Stimulated activated CD8-positive, alpha-beta memory T cell treated with anti-CD3 and anti-CD28 coated beads, Interleukin-7, amount 100 ng/mL, for 1 hour (primary cell): ENCODE results near the gene LRRTM3.

Experiments
- DNase-seq, 2 donors: peaks; one replicate each; pipeline ENCODE4 v3.0.0-alpha.2; 2020; ENCODE audit warnings: low read depth in 2 of 2

LRRTM3 gene

DNA sequence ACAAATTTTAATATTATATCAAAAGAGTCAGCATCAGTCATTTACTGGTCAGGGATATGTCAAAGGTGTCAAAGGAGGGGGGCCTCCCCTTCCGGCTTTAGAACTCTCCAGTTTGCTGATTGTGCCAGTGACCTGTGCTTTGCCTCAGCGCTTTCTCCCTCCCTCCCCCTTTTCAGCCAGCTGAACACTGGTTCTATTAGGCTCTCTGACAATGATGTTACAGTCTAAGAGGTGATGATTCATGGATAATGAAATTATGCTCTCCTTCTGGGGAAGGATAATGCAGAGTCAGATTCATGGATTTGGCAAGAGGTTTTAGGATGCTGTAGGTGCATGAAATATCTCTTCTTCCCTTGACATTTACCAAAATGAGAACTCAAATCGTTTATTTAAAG, 6.1 kb downstream of the LRRTM3 start:
- DNase-seq, result no peak

DNA sequence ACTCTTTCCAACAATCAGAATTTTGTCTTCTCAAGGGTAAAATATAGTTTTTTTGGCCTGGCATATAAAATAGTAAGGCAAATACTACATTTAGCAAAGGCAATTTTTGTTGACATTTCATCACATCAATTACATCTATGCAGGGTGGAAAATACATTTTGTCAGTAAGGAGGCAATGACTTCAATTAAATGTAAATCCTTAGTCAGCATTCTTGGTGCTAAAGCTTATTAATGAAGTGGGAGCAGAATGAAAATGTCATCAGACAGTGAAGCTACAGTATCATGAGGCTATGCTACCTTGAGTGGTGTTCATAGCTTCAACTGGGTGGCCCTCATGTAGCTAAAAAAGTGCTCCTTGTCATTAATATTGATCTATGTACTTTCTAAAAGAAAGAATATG, 8.9 kb downstream of the LRRTM3 start:
- no peak for DNase-seq

DNA sequence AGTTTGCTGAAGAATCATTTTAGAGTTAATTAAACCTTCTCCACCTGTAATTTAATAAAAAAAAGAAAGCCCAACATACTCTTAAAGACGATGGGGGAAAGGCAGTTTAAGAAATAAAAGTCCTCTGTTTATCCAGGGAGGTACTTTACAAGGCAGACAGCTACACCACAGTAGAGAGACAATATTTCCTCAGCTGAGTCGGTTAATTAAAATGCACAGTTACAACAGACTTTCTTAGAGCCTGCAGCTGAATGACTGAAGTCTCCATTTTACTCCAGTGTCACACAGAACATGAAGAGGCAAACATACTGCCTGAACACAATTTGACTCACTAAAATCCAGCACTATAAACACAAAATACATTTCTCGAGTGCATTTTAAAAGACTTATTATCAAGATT, 15.1 kb downstream of the LRRTM3 start:
- DNase-seq, result no peak

DNA sequence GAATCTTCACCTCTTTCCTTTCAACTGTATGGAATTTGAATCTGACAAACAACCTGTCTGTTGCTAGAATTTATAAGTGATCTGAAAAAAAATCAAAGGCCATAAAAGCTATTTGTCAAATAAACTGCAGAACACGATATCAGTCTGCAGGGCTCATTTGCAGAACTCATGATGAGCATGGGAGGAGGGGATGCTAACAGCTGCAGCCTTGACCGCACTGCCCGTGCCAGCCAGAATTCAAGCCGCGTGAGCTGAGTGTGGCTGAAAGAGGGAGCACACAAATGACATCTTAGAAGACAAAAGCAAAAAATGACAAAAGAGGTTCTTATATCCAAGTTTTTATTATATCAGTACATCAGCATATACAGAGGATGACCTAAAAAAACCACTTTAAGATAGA, 15.7 kb downstream of the LRRTM3 start:
- no peak for DNase-seq

DNA sequence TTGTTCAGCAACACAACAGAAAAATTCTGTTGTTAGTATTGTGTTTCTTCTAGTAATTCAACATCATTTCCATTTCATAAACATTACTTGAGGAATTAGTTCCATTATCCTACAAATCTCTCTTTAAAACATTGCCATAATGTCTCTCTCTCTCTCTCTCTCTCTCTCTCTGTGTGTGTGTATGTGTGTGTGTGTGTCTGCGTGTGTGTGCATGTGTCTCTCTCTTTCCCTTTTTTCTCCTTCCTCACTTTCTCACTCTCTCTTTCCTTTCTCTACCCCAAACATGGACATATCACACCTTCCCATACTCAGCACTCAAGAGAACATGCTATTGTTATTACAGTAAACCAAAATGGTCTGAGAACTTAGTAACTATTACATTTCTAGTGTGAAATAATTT, 16.6 kb downstream of the LRRTM3 start:
- DNase-seq, result no peak

DNA sequence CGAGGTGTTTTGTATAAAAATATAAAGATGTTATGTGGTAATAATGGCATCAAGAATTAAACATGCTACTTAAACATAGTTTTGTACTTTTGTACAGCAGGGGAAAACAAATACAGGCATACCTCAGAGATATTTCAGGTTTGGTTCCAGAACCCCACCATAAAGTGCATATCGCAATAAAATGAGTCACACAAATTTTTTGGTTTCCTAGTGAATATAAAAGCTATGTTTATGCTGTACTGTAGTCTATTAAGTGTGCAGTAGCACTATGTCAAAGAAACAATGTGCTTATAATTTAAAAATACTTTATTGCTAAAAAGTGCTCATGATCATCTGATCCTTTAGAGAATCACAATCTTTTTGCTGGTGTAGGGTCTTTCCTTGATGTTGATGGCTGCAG, 17.8 kb downstream of the LRRTM3 start:
- no peak for DNase-seq

DNA sequence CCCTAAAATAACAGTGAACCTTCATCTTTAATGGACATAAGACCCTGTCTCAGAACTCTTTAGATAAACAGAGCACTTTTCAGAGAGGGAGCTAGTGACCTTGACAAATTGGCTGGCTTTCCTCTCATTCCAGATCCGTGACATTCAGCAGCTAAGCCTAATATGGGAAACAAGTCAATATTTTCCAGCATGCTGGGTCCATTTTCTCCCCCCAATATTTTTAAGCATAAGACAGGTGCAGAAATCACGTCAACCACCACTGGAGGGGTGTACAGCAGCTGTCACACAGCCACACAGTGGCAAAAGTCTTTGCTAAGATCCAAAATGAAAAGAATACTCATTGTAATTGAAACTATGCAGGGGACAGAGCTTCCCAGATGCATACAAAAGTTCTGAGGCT, 26.1 kb downstream of the LRRTM3 start:
- no peak for DNase-seq

DNA sequence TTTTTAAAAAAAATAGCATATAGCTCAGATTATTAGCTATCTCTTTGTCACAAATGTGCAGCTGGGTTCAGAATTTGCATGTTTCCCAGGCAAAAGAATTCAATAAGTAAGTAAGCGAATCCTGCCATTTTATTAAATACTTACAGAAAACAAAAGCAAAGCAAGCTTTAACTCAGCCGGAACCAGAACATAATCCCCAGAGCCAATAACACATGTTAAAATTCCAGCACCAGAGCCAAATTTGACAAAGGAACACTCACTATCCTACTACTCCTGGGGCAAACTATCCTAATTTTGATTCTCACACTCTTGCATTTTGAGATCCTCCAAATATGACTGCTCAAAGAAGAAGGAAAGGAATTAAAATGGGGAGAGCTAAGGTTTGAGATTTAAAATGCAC, 32.6 kb downstream of the LRRTM3 start:
- no peak for DNase-seq

DNA sequence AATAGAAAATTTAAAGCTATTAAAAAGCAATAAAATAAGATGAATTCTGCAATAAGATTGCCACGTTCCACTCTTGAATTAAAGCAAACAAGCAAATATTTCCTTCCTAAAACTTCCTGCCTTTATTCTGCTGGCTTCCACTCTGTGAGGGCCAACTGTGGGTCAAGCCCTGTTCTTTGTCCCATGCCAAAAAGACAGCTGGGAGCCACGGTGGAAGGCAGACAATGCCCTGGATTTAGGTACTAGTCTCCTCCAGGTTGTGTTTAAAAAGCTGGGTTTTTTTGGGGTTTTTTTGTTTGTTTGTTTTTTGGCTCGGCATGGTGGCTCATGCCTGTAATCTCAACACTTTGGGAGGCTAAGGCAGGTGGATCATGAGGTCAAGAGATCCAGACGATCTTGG, 39.1 kb downstream of the LRRTM3 start:
- DNase-seq, result no peak

DNA sequence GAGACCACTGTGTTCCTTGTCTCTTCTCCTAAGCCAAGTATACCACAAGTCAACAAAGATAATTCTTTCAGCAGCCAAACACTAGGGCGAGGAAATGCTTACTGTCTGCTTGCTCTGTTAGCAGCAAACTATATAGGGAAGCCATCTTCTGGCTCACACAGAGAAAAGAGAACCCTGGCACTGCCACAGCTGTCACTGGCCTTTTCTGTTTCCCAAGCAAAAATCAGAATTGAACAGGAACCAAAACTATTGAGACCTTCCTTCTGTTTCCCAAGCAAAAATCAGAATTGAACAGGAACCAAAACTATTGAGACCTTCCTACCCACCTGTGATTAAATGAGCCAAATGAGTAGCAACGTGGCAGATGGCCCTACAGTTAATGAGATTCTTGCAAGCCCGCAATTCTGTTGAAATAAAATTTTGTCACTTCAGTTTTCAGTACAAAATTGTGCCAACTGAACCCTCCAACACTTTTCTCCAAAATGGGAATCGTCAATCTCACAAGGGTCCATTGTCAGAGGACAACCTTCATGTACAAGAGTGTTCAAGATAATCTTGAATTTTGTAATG, 54.5 kb downstream of the LRRTM3 start:
- DNase-seq, result no peak

DNA sequence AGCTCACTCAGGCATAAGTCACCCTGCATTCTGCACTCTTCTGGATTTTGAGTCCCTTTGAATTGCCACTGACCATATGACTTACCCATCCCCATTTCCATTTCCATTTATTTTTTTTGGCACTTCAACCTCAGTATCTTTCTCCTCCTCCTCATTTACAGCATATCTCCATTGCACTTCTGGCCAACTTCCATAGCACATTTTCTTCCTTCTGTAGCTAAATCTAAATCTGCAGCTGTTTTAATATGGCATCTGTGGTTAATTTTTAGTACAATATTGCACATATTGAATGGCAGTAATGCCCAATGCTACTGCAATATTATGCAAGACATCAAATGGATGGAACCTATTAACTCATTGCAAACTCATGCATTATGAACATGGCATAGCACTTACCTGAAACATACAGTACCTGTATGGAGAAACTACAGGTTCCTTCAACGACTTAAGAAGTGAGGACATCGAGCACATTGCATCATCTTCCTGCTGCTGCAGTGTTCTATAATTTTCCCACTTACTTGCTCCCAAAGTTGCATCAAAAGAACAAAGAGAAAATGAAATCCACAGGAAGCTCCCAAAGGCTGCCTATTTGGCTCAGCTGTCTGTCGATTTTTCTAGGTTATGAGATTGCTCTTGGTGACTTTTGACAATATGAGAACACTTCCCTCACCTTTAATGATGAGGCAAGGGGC, 55.7 kb downstream of the LRRTM3 start:
- DNase-seq, result no peak

DNA sequence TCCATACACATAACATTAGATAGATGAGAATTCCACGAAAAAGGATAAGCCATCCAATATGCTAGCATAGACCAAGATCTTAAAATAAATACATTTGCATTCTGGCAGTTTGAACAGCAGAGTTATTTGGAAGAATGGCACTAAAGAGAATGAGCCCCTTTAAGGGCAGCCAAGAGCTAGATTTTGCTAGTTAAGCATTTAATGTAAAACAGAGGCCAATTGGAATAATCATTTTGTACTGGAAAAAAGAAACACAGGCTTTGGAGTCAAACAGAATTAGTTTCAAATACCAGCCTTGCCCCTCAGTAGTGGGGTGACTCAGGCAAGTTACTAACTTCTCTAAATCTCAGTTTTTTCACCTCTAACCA, 56.2 kb downstream of the LRRTM3 start:
- no peak for DNase-seq

DNA sequence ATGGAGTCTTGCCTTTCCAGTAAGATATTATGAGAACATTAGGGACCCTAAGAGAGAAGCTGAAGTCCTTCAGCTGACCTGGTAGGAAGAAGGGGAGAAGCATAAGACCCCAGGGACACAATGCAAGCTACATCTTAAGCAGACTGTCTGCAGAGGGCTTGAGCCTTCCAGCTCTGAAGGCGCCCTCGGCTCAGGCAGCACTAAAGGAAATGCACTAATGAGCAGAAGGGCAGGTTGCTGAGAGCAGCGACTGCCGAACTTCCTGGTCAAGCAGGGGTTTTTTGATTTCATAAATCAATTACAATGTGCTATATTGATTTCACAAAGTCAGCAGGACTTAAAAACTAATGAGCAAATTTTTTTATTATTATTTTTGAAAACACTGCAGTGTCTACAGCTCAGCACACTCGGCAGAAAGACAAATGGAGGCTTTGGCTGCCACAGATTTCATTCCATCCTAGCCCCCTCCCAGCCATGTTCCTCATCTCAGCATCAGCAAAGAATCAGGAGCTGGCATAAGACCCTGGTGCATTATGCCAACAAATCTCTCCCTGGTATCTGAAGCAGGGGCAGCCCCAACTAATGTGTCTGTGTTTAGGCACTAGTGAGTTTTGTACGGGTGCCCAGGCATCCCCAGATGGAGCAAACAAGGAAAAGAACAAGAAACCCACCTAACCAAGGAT, 57.1 kb downstream of the LRRTM3 start:
- DNase-seq, result no peak

DNA sequence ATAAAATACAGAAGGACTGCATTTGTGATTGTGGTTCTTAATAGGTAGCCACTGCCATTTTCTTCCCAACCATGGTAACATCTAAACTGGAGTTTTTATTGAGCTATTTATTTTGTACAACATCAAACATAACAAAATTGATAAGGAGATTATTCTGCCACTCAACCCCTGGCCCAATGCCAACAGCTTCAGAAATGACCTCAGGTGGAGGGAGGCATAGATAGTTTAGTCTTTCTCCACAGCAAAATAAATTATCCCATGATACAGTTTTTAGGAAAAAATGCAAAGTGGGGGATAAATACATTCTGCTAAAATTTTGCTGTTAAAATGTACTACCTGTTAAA, 57.6 kb downstream of the LRRTM3 start:
- no peak for DNase-seq

DNA sequence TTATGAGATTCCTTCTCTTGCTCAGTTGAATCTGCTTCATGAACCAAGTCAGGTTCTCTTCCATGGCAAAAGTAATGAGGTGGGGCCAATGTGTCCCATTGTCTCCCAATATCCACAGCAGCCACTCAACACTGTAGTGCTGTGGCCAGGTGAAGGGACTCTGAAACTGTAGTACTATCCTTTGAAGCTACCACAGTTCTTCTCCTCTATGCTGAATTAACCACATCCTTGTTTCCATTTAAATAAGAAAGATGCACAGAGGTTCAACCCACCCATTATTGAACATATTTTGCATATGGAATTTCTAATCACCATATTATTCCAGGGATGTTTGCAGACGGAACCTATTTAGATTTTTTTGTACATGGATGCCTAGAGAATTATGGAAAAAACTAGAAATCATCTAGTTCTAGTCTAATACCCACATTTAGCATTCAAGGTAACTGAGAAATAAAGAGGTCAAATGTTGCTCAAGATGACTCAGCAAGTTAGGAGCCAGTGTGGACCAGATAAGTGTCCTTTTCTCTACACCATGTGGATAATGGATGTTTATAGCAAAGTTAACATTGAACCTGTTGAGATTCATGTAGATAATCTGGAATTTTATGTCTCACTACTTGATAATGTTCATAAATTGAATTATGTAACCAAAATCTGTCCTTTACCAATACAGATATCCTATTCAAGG, 64.5 kb downstream of the LRRTM3 start:
- no peak for DNase-seq

DNA sequence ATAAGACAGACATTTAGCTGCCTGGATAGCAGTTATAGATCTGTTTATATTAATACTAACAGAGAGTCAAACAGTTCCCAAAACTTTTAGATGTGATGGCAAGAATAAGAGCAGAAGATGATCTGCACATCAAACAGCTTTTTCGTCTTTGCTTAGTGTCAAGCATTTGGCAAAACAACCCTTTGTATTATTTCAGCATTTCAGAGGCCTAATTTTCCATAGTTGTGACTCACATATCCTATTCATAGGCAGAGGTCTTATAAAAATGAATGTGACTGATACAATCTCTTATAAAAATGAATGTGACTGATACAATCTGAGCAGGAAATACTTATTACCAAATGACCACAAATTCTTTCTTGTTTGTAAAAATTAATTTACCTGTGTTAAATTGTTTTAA, 71.2 kb downstream of the LRRTM3 start:
- DNase-seq, result no peak

DNA sequence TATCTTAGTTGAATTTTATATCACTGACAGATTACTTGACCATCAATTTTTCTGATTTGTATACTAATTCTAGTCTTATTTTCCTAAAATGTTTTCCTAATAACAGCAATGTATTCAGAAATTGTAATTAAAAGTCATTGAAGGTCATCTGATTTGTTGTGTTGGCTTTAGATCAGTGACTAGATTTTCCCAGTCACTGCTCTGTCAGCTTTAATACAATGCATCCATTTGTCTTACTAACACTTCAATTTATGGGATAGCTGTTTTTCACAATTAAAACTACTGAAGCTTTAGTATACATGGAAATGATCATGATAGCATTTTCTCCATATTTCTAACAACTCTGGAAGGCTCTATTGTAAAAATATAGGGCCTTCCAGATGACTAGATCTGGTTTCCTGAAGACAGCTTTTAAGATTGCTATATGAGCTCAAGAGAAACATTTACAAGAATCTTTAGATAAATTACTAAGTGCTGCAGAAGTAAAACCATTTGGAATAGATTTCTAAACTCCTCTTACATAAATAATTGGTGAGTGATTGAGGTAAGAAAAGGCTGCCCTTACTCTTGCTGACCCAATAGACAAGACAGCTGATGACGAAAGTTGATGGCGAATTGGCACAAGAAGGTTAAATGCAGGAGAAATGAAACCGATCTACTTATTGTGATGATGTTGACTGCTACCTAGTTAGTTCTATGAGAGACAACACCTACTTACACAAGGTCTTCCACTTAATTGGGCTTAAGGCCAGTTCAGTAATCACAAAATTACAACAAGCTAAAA, 74.1 kb downstream of the LRRTM3 start:
- no peak for DNase-seq

DNA sequence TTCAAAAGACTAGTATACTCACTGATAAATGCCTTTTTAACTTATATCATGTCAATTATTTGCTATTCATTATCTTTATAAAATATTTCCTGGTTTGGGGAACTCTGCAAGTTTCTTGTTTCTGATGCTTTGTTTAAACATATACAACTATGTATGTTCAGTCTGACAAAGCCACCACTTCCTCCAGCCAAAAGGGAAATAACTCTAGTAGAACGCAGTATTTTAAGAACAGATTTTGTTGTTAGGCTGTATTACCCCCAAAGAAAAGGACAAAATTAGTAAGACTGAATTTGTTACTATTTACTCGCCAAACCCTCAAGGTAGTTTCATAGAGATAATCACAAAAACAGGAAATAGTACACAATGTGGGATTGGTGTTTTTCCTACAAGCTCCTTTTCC, 78.9 kb downstream of the LRRTM3 start:
- DNase-seq, result no peak

DNA sequence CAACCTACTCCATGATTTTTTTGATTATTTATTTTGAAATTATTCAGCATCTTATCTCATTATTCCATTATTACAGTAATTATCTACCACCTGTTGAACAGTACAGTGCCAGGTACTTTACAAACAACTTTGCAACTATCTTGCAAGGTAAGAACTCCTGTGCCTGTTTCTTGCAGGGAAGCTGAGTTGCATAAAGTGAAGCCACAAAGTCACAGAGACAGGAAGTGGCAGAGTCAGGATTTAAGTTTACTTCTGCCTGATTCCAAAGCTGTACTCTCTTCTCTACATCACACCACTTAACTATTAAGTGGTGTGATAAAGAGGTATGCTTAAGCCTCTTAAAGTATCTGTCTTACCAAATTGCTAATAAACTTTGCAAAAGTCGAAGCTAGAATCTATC, 80.1 kb downstream of the LRRTM3 start:
- no peak for DNase-seq

DNA sequence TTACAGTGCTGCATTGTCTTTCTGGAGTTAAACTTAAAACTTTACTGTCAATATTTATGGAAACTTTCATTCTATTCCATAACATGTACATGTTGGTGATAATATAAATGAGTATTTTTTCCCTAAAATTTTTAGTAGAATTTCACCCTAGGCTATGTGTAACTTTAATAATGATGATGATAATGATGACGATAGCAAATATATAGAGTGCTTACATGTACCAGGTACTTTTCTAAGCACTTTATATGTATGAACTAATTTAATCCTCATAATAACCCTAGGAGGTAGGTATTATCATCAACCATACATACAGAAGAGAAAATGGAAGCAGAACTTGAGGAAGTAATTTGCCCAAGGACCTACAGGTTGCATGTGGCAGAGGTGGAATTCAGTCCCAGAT, 85.6 kb downstream of the LRRTM3 start:
- no peak for DNase-seq

DNA sequence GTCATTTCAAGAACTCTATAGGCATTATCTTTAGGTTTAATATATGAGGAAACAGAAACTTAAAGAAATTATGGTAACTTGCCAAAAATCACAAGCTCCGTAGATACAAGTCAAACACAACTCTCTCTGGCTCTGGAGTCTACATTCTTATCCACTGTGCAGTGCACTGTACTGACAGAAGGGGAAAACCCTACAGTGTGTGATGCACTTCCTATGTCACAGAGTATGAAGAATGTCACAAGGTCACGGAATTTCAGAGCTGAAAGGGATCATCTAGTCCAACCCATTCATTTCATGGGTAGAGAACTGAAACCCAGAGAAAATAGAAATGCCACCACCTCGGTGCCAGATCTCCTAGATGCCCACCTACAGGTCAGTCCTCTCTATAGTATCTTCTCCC, 86.1 kb downstream of the LRRTM3 start:
- no peak for DNase-seq

DNA sequence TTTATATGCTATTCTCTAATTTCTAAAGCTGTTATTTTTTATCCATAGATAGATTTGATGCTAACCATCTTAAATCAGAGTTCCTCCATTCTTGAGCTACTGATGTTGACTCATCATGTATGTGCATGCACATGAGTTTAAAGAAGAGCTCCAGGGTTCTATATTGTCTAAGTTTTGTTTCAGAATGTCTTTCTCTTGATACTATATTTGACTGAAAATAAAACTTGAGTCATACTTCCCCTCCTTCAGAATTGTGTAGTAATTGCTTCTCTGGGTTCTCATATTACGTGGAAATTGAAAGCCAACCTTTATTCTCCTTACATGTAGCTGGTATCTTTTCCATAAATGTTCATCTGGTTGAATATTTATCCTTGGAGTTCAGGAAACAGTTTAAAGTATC, 89.4 kb downstream of the LRRTM3 start:
- DNase-seq, result no peak
